ENCODE measurements around the gene SMYD2. TPM values are rescaled to one million over a fixed set of nuclear protein-coding genes. Genes with fewer than 3 reads are reported as not detected.

Gene SMYD2
- total RNA-seq, 4 donors from 2014 or later: 6.8 to 41.3 (median 19.2) TPM

DNA sequence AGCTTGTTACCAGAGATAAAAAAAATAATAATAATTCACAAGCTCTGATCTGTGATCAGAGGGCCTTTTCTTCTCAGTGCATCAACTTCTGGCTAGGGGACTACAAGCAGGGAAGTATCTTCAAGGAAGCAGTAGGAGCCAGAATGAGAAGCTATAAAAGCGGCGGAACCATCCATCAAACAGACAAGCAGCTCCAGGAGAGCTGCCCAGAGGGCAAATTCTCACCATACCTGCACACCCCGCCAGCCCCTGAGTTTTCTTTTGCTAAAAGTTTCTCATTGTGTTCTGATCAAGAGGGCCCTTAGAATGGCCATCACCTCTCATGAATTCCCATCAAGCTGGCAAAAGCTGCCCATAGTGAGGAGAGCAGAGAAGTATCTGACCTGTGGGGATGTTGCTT is 99.4 kb downstream of the SMYD2 start:
- Histone ChIP-seq H3K27me3 (no peaks in the 10 kb centered on the region), H3K36me3 (no peaks in the 10 kb centered on the region), H3K27ac (no peak overlapping the region), H3K9me3 (no peaks in the 10 kb centered on the region), H3K4me1 (no peaks in the 10 kb centered on the region), H3K4me3 (no peak overlapping the region)
- DNase-seq: no peak
- intact Hi-C loops (cut with DNase I; ENCODE audit: low total_unique reads): no loop called here
- TF ChIP-seq, protein P1, sequence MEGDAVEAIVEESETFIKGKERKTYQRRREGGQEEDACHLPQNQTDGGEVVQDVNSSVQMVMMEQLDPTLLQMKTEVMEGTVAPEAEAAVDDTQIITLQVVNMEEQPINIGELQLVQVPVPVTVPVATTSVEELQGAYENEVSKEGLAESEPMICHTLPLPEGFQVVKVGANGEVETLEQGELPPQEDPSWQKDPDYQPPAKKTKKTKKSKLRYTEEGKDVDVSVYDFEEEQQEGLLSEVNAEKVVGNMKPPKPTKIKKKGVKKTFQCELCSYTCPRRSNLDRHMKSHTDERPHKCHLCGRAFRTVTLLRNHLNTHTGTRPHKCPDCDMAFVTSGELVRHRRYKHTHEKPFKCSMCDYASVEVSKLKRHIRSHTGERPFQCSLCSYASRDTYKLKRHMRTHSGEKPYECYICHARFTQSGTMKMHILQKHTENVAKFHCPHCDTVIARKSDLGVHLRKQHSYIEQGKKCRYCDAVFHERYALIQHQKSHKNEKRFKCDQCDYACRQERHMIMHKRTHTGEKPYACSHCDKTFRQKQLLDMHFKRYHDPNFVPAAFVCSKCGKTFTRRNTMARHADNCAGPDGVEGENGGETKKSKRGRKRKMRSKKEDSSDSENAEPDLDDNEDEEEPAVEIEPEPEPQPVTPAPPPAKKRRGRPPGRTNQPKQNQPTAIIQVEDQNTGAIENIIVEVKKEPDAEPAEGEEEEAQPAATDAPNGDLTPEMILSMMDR (IDR thresholded peaks at IDR 0.05): no peak
- TF ChIP-seq POLR2A (IDR thresholded peaks at IDR 0.05): no peak

DNA sequence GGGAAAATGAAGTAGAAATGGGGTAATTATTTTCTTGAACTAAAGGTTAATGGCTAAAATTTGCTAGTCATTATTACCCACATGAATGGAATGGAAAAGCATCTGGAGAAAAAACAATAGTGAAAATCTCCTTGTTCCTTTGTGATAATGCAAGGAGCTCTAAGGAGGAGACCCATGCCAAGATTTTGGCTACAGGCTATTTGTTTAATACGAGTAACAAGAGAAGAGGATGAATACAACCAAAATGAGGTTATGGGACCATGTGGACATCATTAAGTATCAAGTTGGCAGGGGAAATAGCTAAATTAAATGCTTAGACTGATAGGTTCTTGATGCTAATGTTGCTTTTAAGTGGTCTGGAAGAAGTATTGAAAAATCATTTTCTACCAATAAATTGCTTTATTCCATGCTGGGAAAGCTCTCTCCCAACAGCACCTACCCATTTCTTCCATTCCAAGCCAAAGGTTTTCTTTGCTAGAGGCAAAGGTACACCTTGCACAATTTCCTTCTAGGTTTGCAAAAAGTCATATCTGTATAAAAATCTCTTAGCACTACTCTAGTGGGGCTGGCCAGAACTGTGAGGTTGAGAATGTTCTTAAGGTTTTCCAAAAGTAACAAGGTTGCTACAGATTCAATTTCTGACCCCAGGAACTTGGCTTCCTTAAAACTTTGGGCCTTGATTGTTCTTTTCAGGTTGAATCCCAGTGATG is 100.2 kb downstream of the SMYD2 start:
- H3K36me3 ChIP-seq: no peaks in the 10 kb centered on the region
- intact Hi-C loops (cut with DNase I; ENCODE audit: low total_unique reads): no loop called here
- H3K27me3 ChIP-seq: no peaks in the 10 kb centered on the region
- no peaks in the 10 kb centered on the region for H3K9me3 ChIP-seq
- H3K27ac ChIP-seq: no peak overlapping the region
- H3K4me3 ChIP-seq: no peak overlapping the region
- H3K4me1 ChIP-seq: no peaks in the 10 kb centered on the region
- no peak for TF ChIP-seq POLR2A (IDR thresholded peaks at IDR 0.05)
- TF ChIP-seq, protein P1 (IDR thresholded peaks at IDR 0.05): no peak
- no peak for DNase-seq

DNA sequence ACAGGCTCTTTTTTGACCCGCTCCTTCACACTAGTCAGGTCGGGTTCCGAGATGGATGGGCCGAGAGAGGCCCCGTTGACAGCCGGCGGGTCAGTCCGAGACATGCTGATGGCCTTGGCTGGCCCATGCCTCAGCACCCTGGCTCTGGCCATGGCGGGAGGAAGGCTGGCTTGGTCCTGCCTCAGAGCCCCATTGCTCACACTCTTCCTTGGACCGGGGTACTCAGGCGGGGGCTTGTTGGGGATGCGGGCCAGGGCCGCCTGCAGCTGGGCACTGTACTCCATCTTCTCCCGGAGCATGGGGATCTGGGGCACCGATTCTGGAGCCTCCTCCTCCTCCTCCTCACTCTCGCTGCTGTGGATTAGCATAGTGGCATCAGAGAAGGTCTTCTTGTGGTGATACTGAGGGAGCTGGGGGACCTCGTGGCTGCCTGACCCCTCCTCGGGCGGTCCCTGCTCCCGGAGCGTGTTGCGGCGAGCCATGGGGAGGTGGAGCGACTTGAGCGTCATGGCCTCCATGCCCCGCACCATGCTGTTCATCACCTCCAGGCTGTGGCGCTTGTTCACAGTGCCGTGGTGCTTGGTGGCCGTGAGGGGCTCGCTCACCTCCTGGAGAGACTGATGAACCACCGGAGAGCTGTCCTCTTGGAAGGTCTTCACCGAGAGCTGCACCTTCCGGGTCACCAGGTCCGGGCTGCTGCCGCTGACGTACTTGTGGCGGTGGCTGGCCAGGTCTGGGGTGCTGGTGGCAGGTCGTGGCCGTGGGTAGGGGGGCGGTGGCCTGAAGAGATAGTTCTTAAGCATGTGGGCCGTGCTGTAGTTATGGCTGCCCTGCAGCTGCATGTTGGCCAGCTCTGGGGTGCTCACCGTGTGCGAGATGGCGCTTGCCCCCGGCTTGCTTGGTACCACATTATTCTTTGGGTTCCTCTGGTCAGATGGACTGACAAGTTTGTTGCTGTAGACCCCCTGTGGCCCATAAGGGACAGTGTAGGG is 102.7 kb downstream of the SMYD2 start:
- no peaks in the 10 kb centered on the region for H3K4me1 ChIP-seq
- no peak for DNase-seq
- no peaks in the 10 kb centered on the region for H3K36me3 ChIP-seq
- H3K27ac ChIP-seq: no peak overlapping the region
- no peaks in the 10 kb centered on the region for H3K27me3 ChIP-seq
- TF ChIP-seq, protein P1 (IDR thresholded peaks at IDR 0.05): no peak
- no peak for TF ChIP-seq POLR2A (IDR thresholded peaks at IDR 0.05)
- no peak overlapping the region for H3K4me3 ChIP-seq
- intact Hi-C loops (cut with DNase I; ENCODE audit: low total_unique reads): no loop called here
- H3K9me3 ChIP-seq: no peaks in the 10 kb centered on the region

DNA sequence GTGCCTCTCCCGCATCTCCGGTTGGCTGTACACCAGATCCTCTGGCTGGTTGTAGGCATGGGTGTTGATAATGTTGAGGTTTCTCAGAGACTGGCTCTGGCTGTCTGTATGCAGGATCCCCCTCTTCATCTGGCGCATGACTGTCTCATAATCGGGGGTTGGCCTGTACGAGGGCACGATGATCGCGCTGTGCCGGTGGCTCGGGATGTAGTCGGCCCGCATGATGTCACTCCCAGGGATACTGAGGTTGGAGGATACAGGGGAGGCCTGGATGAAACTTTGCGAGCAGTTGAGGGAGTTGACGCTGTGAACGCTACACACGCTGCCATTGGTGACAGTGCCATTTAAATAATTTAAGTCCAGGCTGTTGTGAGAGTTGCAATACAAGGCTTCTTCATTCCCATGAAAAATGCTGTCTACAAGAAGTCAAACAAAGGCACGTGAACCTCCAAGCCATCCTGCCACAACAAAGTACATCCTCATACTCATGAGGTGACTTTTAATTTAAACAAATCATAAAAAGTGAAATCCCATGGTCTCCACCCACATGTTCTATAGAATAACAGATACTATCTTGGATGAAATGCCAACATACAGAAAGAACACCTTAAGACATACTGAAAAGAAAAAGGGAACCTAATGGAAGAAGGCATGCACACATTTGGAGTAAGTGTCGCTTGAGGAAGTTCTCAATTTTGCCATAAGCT is 103.6 kb downstream of the SMYD2 start:
- intact Hi-C loops (cut with DNase I; ENCODE audit: low total_unique reads): no loop called here
- Histone ChIP-seq H3K27ac (no peak overlapping the region), H3K4me1 (no peaks in the 10 kb centered on the region), H3K9me3 (no peaks in the 10 kb centered on the region), H3K4me3 (no peak overlapping the region), H3K27me3 (no peaks in the 10 kb centered on the region), H3K36me3 (no peaks in the 10 kb centered on the region)
- TF ChIP-seq, protein P1 (IDR thresholded peaks at IDR 0.05): no peak
- no peak for TF ChIP-seq POLR2A (IDR thresholded peaks at IDR 0.05)
- DNase-seq: no peak
